ENCODE results near the gene RFX4. TPM values are rescaled to one million over a fixed set of nuclear protein-coding genes. Genes with fewer than 3 reads are reported as not detected.

The RFX4 gene
- total RNA-seq, 1 donor from 2014 or later = not detected

DNA sequence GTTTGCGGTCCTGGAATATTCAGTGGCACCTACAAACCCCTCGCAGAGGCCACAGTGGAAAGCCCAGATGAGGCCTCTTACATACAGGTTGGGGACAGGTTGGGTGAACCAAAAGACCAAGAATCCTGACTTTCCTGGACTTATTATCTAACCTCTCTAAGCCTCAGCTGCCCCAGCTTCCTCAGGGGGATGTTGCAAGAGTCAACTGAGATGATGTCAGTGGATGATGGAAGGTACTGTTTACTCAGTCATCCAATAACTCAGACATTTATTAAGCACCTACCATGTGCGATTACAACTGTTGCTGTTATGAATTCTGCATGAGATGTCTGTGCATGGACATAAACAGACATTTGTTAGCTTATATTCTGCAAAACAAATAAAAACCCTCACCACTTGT lies 72.8 kb downstream of the RFX4 start:
- peaks cover 18% of the 10 kb centered on the region for H3K27me3 Mint-ChIP-seq
- no peak overlapping the region for H3K27ac Mint-ChIP-seq
- peaks cover 17% of the 10 kb centered on the region for H3K9me3 Mint-ChIP-seq (ENCODE audit: low read depth)
- no peak overlapping the region for H3K4me3 Mint-ChIP-seq (ENCODE audit: low read depth)
- H3K4me1 Mint-ChIP-seq (ENCODE audit: low read depth) = no peaks in the 10 kb centered on the region
- no peak for DNase-seq (ENCODE audit: low spot score, unreplicated experiment)
- TF ChIP-seq, protein P1, sequence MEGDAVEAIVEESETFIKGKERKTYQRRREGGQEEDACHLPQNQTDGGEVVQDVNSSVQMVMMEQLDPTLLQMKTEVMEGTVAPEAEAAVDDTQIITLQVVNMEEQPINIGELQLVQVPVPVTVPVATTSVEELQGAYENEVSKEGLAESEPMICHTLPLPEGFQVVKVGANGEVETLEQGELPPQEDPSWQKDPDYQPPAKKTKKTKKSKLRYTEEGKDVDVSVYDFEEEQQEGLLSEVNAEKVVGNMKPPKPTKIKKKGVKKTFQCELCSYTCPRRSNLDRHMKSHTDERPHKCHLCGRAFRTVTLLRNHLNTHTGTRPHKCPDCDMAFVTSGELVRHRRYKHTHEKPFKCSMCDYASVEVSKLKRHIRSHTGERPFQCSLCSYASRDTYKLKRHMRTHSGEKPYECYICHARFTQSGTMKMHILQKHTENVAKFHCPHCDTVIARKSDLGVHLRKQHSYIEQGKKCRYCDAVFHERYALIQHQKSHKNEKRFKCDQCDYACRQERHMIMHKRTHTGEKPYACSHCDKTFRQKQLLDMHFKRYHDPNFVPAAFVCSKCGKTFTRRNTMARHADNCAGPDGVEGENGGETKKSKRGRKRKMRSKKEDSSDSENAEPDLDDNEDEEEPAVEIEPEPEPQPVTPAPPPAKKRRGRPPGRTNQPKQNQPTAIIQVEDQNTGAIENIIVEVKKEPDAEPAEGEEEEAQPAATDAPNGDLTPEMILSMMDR (IDR thresholded peaks at IDR 0.05; ENCODE audit: unreplicated experiment) = no peak
- H3K36me3 Mint-ChIP-seq (ENCODE audit: insufficient read depth) = no peaks in the 10 kb centered on the region

DNA sequence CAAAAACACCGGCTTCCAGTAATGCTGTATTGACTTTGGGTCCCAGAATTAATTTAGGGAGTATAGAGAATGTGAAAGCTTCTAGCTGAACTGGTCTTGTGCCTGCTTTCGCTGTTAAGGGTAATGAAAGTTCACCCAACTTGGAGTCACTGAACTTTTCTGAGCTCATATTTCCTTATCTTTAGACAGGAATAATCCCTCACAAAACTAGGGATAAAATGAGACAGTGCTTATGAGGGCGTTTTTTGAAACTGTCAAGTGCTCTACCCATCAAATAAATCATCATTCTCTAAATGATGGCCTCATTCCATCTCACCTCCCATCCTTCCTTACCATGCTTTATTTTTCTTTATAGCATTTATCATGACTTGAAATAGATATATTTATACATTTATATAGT lies 74.7 kb downstream of the RFX4 start:
- Mint-ChIP-seq H3K4me3 (ENCODE audit: low read depth) (no peak overlapping the region), H3K9me3 (ENCODE audit: low read depth) (peaks cover 23% of the 10 kb centered on the region), H3K27me3 (peaks cover 18% of the 10 kb centered on the region), H3K4me1 (ENCODE audit: low read depth) (no peaks in the 10 kb centered on the region), H3K27ac (no peak overlapping the region), H3K36me3 (ENCODE audit: insufficient read depth) (peaks cover 4% of the 10 kb centered on the region)
- TF ChIP-seq, protein P1 (IDR thresholded peaks at IDR 0.05; ENCODE audit: unreplicated experiment) = no peak
- no peak for DNase-seq (ENCODE audit: low spot score, unreplicated experiment)

DNA sequence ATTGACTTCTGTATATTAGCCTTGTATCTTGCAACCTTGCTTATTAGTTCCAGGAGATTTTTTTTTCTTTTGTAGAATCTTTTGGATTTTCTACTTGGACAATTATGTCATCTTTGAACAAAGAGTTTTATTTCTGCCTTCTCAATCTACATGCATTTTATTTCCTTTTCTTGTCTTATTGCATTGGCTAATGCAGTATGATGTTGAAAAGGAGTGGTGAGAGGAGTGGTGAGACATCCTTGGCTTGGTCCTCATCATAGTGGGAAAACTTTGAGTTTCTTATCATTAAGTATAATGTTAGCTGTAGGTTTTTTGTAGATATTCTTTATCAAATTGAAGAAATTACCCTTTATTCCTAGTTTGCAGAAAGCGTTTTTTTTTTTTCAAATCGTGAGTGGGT lies 80.6 kb downstream of the RFX4 start:
- Mint-ChIP-seq H3K4me1 (ENCODE audit: low read depth) (no peaks in the 10 kb centered on the region), H3K36me3 (ENCODE audit: insufficient read depth) (peaks cover 5% of the 10 kb centered on the region), H3K4me3 (ENCODE audit: low read depth) (no peak overlapping the region), H3K27ac (no peak overlapping the region), H3K27me3 (no peaks in the 10 kb centered on the region), H3K9me3 (ENCODE audit: low read depth) (peaks cover 47% of the 10 kb centered on the region)
- no peak for DNase-seq (ENCODE audit: low spot score, unreplicated experiment)
- TF ChIP-seq, protein P1 (IDR thresholded peaks at IDR 0.05; ENCODE audit: unreplicated experiment) = no peak

DNA sequence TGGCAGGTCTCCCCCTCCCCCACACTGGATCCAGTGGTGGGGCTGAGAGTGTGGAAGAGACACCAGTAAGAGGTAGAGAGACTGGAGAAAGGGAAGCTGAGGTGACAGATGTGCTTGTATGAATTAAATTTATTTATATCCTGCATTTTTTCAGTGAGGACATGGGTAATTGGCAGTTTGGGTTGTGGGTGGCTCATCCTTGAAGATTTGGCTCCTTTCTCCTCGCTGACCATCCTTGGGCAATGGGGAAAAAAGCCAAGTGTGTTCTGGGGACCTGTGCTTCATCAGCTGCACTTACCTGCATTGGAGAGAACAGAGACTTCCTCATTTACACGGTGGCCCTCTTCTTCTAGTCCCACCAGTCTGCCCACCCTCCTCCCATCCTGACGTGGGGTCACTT lies 86.4 kb downstream of the RFX4 start:
- H3K36me3 Mint-ChIP-seq (ENCODE audit: insufficient read depth) = no peaks in the 10 kb centered on the region
- DNase-seq (ENCODE audit: low spot score, unreplicated experiment) = no peak
- peaks cover 10% of the 10 kb centered on the region for H3K4me1 Mint-ChIP-seq (ENCODE audit: low read depth)
- no peak overlapping the region for H3K27ac Mint-ChIP-seq
- H3K27me3 Mint-ChIP-seq = peaks cover 10% of the 10 kb centered on the region
- H3K9me3 Mint-ChIP-seq (ENCODE audit: low read depth) = peaks cover 12% of the 10 kb centered on the region
- no peak overlapping the region for H3K4me3 Mint-ChIP-seq (ENCODE audit: low read depth)
- TF ChIP-seq, protein P1 (IDR thresholded peaks at IDR 0.05; ENCODE audit: unreplicated experiment) = no peak

DNA sequence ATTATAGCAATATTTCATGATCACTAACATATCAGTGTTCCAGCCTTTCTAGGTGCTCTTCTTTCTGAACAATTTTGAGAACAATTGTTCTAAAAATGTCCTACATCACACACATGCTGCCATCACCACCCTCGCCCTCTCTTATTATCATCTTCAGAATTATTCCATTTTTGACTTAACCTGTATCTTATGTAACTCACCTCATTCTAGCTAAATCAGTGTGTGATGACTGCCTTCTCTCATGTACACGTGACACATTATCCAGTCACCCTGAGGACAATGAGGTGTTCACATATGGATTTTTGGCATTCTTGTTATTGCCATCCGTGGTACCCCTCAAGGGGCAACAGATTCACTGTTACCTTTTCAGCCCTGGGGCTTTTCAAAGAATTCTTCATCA lies 87.3 kb downstream of the RFX4 start:
- H3K27ac Mint-ChIP-seq = no peak overlapping the region
- H3K36me3 Mint-ChIP-seq (ENCODE audit: insufficient read depth) = no peaks in the 10 kb centered on the region
- H3K27me3 Mint-ChIP-seq = peaks cover 13% of the 10 kb centered on the region
- DNase-seq (ENCODE audit: low spot score, unreplicated experiment) = no peak
- TF ChIP-seq, protein P1 (IDR thresholded peaks at IDR 0.05; ENCODE audit: unreplicated experiment) = no peak
- peaks cover 10% of the 10 kb centered on the region for H3K4me1 Mint-ChIP-seq (ENCODE audit: low read depth)
- peaks cover 3% of the 10 kb centered on the region for H3K9me3 Mint-ChIP-seq (ENCODE audit: low read depth)
- no peak overlapping the region for H3K4me3 Mint-ChIP-seq (ENCODE audit: low read depth)

Data from progenitor cell of endocrine pancreas (in vitro differentiated cells).